GM12878 (cell line): ENCODE data around the gene HCN4. TPM values are rescaled to one million over a fixed set of nuclear protein-coding genes. Genes with fewer than 3 reads are reported as not detected.

Experiments used
- ATAC-seq: fragments of 200-7000 bp; cut with Tn5 transposase; 3 replicates; pipeline ENCODE4 v1.9.1; 2020; ENCODE audit warnings: mild to moderate bottlenecking, moderate library complexity
- BruUV-seq: library from RNA; stranded (reverse); fragments of 400-500 nt; replicated peaks from 2 replicates; lab custom pipeline; 2021; lab: Mats Ljungman, UMichigan
- CTCF ChIA-PET: fragments of 300-600 bp; sonication (Branson Sonifier 250); formaldehyde crosslinking; extraction: SDS; loops from one replicate; lab custom pipeline; 2021; ENCODE audit warnings: inconsistent platforms; lab: Yijun Ruan, JAX
- POLR2A ChIA-PET: fragments of 350-600 bp; formaldehyde crosslinking; extraction: SDS; loops from one replicate; lab custom pipeline; 2021; ENCODE audit warnings: inconsistent platforms; lab: Charles Lee
- RAD21 ChIA-PET: fragments of 300-600 bp; sonication (Branson Sonifier 250); formaldehyde crosslinking; loops from one replicate; lab custom pipeline; 2023; ENCODE audit warnings: antibody characterized with exemption; ENCODE audit not compliant: unreplicated experiment; lab: Charles Lee
- SMC1A ChIA-PET: fragments of 300-600 bp; sonication (Branson Sonifier 250); formaldehyde crosslinking; loops from one replicate; lab custom pipeline; 2023; ENCODE audit not compliant: unreplicated experiment, uncharacterized antibody; lab: Charles Lee
- DNase-seq: peaks from one replicate; pipeline ENCODE4 v3.0.0-alpha.2; 2011; ENCODE audit warnings: low read depth, low spot score
- FAIRE-seq: peaks from 3 replicates; lab custom pipeline; 2011; peaks lifted over from hg19 to GRCh38; lab: Jason Lieb, UNC
- H2AFZ ChIP-seq: 2 replicates; pipeline ENCODE4 v1.6.0; 2011; ENCODE audit warnings: low read depth, low read length, control low read depth; ENCODE audit not compliant: control insufficient read depth
- H3K27ac ChIP-seq: 2 replicates; pipeline ENCODE4 v1.5.1; 2011; ENCODE audit warnings: control low read depth; ENCODE audit not compliant: control insufficient read depth, insufficient read depth
- H3K27me3 ChIP-seq, 2 experiments: replicated peaks in 1 of 2; 2 replicates each; pipeline versions ENCODE4 v1.6.0 to v1.6.1; 2011; ENCODE audit warnings: low read length in 1 of 2; ENCODE audit not compliant: control insufficient read depth in 2 of 2, insufficient read depth in 2 of 2
- H3K36me3 ChIP-seq, 2 experiments: 2 replicates each; pipeline ENCODE4 v1.5.1; 2011; ENCODE audit warnings: low read length in 1 of 2; ENCODE audit not compliant: control insufficient read depth in 2 of 2, insufficient read depth in 2 of 2
- H3K4me1 ChIP-seq: 2 replicates; pipeline ENCODE4 v1.6.1; 2011; ENCODE audit warnings: mild to moderate bottlenecking, low read length, moderate library complexity, mixed read lengths; ENCODE audit not compliant: control insufficient read depth, insufficient read depth
- H3K4me2 ChIP-seq: 2 replicates; pipeline ENCODE4 v1.6.0; 2011; ENCODE audit warnings: control low read depth; ENCODE audit not compliant: control insufficient read depth, insufficient read depth
- H3K4me3 ChIP-seq: fragments of 200-600 bp; sonication (generic); 2 replicates; pipeline ENCODE4 v1.5.1; 2016
- H3K79me2 ChIP-seq: 2 replicates; pipeline ENCODE4 v1.6.0; 2011; ENCODE audit warnings: low read length; ENCODE audit not compliant: control insufficient read depth, insufficient read depth
- H3K9ac ChIP-seq: 2 replicates; pipeline ENCODE4 v1.8.0; 2011; ENCODE audit warnings: low read length, control low read depth, mixed read lengths; ENCODE audit not compliant: control insufficient read depth, insufficient read depth
- H3K9me3 ChIP-seq: replicated peaks from 3 replicates; pipeline ENCODE4 v1.5.1; 2011; ENCODE audit warnings: mild to moderate bottlenecking, low read length; ENCODE audit not compliant: control insufficient read depth, insufficient read depth
- H4K20me1 ChIP-seq: 2 replicates; pipeline ENCODE4 v1.6.0; 2011; ENCODE audit not compliant: control insufficient read depth, insufficient read depth
- ASH2L ChIP-seq: fragments of 300-600, 200-600 bp; sonication (generic); IDR thresholded peaks from 2 replicates; pipeline ENCODE4 v1.6.1; 2017; ENCODE audit warnings: low read depth, mild to moderate bottlenecking, borderline replicate concordance
- RFX5 ChIP-seq: IDR thresholded peaks from 2 replicates; pipeline ENCODE4 v1.6.1; 2011; ENCODE audit warnings: low read depth, low read length, improper control_type of control experiment
- ZNF24 ChIP-seq: fragments of 450-650 bp; IDR thresholded peaks from 2 replicates; pipeline ENCODE4 v1.6.1; 2017; ENCODE audit warnings: antibody characterized with exemption, mild to moderate bottlenecking
- WGBS: methylation state at CpG from one replicate; pipeline ENCODE4 v1.1.6; 2016; ENCODE audit warnings: low lambda C conversion rate; ENCODE audit not compliant: insufficient replicate concordance, insufficient coverage; ENCODE audit errors: missing lambda C conversion rate; 5-methylcytosine and 5-hydroxymethylcytosine counted together
- in situ Hi-C: fragments of 300-500 bp; cut with MboI; formaldehyde crosslinking; loops from 9 replicates; pipeline ENCODE4 v1.14.3; 2018; ENCODE audit warnings: mixed read lengths
- intact Hi-C: fragments of 100-400 bp; cut with micrococcal nuclease; formaldehyde crosslinking; loops from one replicate; pipeline ENCODE4 v1.14.2; 2022; ENCODE audit not compliant: unreplicated experiment
- polyA plus RNA-seq, 11 experiments: library from polyadenylated mRNA; depleted of rRNA in 4 of 11; unstranded in 6 of 11; stranded (reverse) in 5 of 11; fragments of >200 nt; fragmentation: Nextera tagmentation in 4 of 11; fragmentation: Illumina TruSeq in 1 of 11; extraction: Ambion mirVana in 4 of 11; extraction: Trizol in 1 of 11; gene quantifications; 1 replicate in 1 of 11; 2 replicates in 10 of 11; pipeline versions ENCODE4 v1.2.1 to v1.2.3, GENCODE V29; 2011 to 2016; ENCODE audit warnings: inconsistent platforms in 2 of 11, missing spikeins in 2 of 11, low read depth in 1 of 11
- total RNA-seq, 4 experiments: library from RNA; depleted of rRNA in 3 of 4; stranded (reverse); fragments of >200 nt in 3 of 4; fragmentation: Illumina TruSeq in 1 of 4; extraction: Trizol in 1 of 4; gene quantifications; 2 replicates each; pipeline versions ENCODE4 v1.2.1 to v1.2.3, GENCODE V29; 2013 to 2021
- TF ChIP-seq, protein P1 (sequence below): IDR thresholded peaks from 2 replicates; pipeline ENCODE4 v1.6.1; 2012; ENCODE audit warnings: low read depth, low read length, improper control_type of control experiment
- TF ChIP-seq, protein P2 (sequence below): fragments of 450-650 bp; IDR thresholded peaks from 2 replicates; pipeline ENCODE4 v1.6.1; 2016; ENCODE audit warnings: mild to moderate bottlenecking, moderate library complexity, borderline replicate concordance
- TF ChIP-seq, protein P3 (sequence below): fragments of 450-650 bp; formaldehyde crosslinking; IDR thresholded peaks from 2 replicates; pipeline ENCODE4 v1.4.0; 2022; ENCODE audit warnings: mild to moderate bottlenecking, moderate library complexity

The HCN4 gene
- total and polyA plus RNA-seq, 10 of the 15 experiments (the other 5 are each of a cell fraction or from before 2014, with no cell fraction given): 0.03 to 0.10 TPM; not detected in 8

DNA sequence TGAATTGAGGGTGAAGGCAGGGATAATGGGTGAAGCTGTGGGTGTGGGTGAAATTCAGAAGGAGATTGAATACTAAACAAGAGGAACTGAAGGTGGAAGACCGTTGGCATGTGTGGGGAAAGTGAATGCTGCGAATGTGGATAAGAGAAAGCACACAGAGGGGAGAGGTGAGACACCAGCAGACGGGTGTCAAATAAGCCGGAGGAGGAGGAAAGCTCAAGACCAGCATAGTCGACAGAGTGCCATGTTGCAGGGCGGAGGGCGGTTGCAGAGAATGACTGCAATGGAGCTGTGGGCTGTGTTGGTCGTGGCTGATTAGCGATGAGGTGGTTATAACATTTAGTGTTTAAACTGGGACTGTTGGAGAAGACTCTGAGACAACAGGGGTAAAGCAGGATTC is 16.4 kb upstream of the HCN4 start:
- H3K9me3 ChIP-seq: no peaks in the 10 kb centered on the region
- FAIRE-seq: no peak
- no peak overlapping the region for H3K4me2 ChIP-seq
- WGBS: 46% methylated on average over 9 of the region's 9 CpGs
- H3K27ac ChIP-seq: no peak overlapping the region
- no peak for ATAC-seq
- in situ Hi-C loops (no loop called here), intact Hi-C loops (no loop called here)
- H3K4me3 ChIP-seq: no peak overlapping the region
- SMC1A ChIA-PET: no interaction called here
- H3K4me1 ChIP-seq: no peaks in the 10 kb centered on the region
- POLR2A ChIA-PET: no interaction called here
- H3K79me2 ChIP-seq: no peaks in the 10 kb centered on the region
- no TSS peak for BruUV-seq
- no peak for DNase-seq
- H4K20me1 ChIP-seq: no peaks in the 10 kb centered on the region
- RAD21 ChIA-PET: no interaction called here
- H2AFZ ChIP-seq: no peak overlapping the region
- H3K9ac ChIP-seq: no peak overlapping the region
- no peak for TF ChIP-seq ASH2L
- TF ChIP-seq RFX5: no peak
- TF ChIP-seq, protein P1, sequence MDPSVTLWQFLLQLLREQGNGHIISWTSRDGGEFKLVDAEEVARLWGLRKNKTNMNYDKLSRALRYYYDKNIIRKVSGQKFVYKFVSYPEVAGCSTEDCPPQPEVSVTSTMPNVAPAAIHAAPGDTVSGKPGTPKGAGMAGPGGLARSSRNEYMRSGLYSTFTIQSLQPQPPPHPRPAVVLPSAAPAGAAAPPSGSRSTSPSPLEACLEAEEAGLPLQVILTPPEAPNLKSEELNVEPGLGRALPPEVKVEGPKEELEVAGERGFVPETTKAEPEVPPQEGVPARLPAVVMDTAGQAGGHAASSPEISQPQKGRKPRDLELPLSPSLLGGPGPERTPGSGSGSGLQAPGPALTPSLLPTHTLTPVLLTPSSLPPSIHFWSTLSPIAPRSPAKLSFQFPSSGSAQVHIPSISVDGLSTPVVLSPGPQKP: no peak
- H3K27me3 ChIP-seq: no peaks in the 10 kb centered on the region; a peak in 2 of 4 replicates
- CTCF ChIA-PET: no interaction called here
- no peaks in the 10 kb centered on the region for H3K36me3 ChIP-seq

DNA sequence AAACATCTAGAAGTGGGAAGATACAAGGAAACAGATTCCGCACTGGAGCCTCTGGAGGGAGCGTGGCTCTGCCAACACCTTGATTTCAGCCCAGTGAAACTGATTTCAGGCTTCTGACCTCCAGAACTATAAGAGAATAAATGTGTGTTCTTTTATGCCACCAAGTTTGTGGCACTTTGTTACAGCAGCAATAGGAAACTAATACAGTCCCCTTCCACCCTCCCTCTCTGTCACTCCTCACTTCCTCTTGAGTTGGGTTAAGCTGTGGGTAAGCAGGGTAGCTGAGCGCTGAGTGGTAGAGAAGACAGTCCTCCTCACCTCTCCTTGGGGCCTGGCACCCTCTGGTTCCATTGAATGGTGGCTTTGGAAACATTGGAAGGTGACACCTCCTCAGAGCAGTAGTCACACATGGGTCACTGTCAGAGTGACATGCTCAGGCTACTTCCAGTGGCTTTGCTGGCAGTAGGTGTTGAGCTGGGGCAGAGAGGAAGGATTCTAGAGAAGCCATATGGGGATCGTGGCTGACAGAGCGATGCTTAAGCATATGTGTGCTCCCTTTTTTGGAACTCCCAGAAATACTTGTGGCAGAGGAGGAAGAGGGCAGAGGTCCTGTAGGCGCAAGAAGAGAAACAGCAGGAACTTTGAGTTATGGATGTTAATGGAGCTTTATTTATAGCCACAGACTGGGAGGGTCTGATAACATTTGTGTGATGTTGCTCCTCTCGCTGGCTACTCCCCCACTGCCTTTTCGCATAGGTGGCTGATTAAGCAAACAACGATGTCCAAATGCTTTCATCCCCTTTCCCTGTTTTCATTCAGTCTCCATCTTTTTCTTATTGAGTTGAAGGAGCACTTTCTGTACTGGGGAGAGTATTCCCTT is 14.8 kb upstream of the HCN4 start:
- BruUV-seq: no TSS peak
- DNase-seq (no peak), FAIRE-seq (no peak), ATAC-seq (no peak)
- Histone ChIP-seq H2AFZ (no peak overlapping the region), H3K9me3 (no peaks in the 10 kb centered on the region), H3K79me2 (no peaks in the 10 kb centered on the region), H3K36me3 (no peaks in the 10 kb centered on the region), H3K9ac (no peak overlapping the region), H3K4me1 (no peaks in the 10 kb centered on the region), H3K27me3 (no peaks in the 10 kb centered on the region; a peak in 2 of 4 replicates), H3K4me2 (no peak overlapping the region), H4K20me1 (no peaks in the 10 kb centered on the region), H3K27ac (no peak overlapping the region), H3K4me3 (no peak overlapping the region)
- CTCF ChIA-PET: no interaction called here
- in situ Hi-C loops: no loop called here
- WGBS: 33% methylated on average over 9 of the region's 9 CpGs
- SMC1A ChIA-PET: interaction anchor here (0.6 kb wide), 1 partner anchor 511 kb away, joined by 3 read pairs; no protein-coding TSS in a partner anchor
- intact Hi-C loops: no loop called here
- RAD21 ChIA-PET: no interaction called here
- POLR2A ChIA-PET: no interaction called here
- TF ChIP-seq ZNF24: no peak
- TF ChIP-seq, protein P2, sequence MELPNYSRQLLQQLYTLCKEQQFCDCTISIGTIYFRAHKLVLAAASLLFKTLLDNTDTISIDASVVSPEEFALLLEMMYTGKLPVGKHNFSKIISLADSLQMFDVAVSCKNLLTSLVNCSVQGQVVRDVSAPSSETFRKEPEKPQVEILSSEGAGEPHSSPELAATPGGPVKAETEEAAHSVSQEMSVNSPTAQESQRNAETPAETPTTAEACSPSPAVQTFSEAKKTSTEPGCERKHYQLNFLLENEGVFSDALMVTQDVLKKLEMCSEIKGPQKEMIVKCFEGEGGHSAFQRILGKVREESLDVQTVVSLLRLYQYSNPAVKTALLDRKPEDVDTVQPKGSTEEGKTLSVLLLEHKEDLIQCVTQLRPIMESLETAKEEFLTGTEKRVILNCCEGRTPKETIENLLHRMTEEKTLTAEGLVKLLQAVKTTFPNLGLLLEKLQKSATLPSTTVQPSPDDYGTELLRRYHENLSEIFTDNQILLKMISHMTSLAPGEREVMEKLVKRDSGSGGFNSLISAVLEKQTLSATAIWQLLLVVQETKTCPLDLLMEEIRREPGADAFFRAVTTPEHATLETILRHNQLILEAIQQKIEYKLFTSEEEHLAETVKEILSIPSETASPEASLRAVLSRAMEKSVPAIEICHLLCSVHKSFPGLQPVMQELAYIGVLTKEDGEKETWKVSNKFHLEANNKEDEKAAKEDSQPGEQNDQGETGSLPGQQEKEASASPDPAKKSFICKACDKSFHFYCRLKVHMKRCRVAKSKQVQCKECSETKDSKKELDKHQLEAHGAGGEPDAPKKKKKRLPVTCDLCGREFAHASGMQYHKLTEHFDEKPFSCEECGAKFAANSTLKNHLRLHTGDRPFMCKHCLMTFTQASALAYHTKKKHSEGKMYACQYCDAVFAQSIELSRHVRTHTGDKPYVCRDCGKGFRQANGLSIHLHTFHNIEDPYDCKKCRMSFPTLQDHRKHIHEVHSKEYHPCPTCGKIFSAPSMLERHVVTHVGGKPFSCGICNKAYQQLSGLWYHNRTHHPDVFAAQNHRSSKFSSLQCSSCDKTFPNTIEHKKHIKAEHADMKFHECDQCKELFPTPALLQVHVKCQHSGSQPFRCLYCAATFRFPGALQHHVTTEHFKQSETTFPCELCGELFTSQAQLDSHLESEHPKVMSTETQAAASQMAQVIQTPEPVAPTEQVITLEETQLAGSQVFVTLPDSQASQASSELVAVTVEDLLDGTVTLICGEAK: no peak
- TF ChIP-seq, protein P3, sequence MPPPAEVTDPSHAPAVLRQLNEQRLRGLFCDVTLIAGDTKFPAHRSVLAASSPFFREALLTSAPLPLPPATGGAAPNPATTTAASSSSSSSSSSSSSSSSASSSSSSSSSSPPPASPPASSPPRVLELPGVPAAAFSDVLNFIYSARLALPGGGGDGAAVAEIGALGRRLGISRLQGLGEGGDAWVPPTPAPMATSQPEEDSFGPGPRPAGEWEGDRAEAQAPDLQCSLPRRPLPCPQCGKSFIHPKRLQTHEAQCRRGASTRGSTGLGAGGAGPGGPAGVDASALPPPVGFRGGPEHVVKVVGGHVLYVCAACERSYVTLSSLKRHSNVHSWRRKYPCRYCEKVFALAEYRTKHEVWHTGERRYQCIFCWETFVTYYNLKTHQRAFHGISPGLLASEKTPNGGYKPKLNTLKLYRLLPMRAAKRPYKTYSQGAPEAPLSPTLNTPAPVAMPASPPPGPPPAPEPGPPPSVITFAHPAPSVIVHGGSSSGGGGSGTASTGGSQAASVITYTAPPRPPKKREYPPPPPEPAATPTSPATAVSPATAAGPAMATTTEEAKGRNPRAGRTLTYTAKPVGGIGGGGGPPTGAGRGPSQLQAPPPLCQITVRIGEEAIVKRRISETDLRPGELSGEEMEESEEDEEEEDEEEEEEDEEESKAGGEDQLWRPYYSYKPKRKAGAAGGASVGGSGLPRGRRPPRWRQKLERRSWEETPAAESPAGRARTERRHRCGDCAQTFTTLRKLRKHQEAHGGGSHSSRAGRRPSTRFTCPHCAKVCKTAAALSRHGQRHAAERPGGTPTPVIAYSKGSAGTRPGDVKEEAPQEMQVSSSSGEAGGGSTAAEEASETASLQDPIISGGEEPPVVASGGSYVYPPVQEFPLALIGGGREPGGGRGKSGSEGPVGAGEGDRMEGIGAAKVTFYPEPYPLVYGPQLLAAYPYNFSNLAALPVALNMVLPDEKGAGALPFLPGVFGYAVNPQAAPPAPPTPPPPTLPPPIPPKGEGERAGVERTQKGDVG (CRISPR knock-in tag): no peak
